ENCODE measurements around the gene ANKH.

Gene ANKH

DNA sequence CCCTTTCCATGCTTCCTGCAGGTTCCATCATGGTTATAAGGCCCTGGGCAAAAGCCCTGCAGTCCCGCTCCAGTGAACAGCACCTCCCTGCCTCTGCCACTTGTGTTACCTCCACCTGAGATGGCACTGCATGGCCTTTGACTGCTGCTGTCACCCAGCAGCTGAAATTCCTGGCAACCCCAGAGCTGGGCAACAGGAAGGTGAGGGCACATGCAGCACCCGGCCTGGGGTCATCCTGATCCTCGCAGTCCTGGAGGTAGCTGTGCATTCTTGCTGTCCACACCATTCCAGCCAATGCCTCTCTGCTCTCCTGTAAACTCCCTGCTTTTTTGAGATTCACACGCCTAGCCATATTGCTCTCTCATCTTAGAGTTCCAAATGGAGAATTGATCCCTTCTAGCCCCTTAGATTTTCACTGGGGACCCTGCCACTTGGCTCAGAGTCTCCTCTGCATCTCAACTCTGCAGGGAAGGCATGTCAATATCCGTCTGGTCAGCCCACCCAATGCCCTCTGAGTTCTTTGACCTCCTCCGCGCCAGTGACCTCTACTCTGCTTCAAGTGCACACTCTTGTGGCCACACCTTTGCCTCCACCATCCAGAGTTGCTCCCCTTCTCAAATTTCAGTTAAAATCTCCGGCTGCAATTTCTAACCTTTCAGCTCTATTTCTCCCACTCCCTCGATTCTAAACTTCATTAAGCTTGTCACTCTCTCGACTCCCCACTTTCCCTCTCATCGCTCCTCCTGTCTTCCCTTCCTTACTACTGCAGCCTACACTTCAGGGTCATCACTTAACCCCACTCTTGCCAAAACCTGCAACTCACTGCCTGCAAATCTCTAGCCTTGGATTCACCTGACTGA lies 93.4 kb downstream of the ANKH start:
- TF ChIP-seq OSR1 (CRISPR knock-in tag; IDR thresholded peaks at IDR 0.05) (no peak), GLIS3 (CRISPR knock-in tag; IDR thresholded peaks at IDR 0.05) (no peak), RARB (CRISPR knock-in tag; IDR thresholded peaks at IDR 0.05) (no peak), ESRRG (CRISPR knock-in tag; IDR thresholded peaks at IDR 0.05) (no peak), ARNTL (CRISPR knock-in tag; IDR thresholded peaks at IDR 0.05; ENCODE audit: borderline replicate concordance, low read depth) (no peak), BACH2 (CRISPR knock-in tag; IDR thresholded peaks at IDR 0.05; ENCODE audit: borderline replicate concordance) (no peak), ZNF8 (CRISPR knock-in tag; IDR thresholded peaks at IDR 0.05) (no peak), ZFP3 (CRISPR knock-in tag; IDR thresholded peaks at IDR 0.05) (no peak), PPARA (CRISPR knock-in tag; IDR thresholded peaks at IDR 0.05; ENCODE audit: borderline replicate concordance) (no peak), ISL1 (CRISPR knock-in tag; IDR thresholded peaks at IDR 0.05) (no peak), ZC3H10 (CRISPR knock-in tag; IDR thresholded peaks at IDR 0.05) (no peak), ZFP30 (CRISPR knock-in tag; IDR thresholded peaks at IDR 0.05) (no peak), TCF4 (CRISPR knock-in tag; IDR thresholded peaks at IDR 0.05; ENCODE audit: borderline replicate concordance) (no peak)
- TF ChIP-seq, protein P1, sequence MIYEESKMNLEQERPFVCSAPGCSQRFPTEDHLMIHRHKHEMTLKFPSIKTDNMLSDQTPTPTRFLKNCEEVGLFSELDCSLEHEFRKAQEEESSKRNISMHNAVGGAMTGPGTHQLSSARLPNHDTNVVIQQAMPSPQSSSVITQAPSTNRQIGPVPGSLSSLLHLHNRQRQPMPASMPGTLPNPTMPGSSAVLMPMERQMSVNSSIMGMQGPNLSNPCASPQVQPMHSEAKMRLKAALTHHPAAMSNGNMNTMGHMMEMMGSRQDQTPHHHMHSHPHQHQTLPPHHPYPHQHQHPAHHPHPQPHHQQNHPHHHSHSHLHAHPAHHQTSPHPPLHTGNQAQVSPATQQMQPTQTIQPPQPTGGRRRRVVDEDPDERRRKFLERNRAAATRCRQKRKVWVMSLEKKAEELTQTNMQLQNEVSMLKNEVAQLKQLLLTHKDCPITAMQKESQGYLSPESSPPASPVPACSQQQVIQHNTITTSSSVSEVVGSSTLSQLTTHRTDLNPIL (CRISPR knock-in tag; IDR thresholded peaks at IDR 0.05; ENCODE audit: low read depth) = no peak
- TF ChIP-seq, protein P2, sequence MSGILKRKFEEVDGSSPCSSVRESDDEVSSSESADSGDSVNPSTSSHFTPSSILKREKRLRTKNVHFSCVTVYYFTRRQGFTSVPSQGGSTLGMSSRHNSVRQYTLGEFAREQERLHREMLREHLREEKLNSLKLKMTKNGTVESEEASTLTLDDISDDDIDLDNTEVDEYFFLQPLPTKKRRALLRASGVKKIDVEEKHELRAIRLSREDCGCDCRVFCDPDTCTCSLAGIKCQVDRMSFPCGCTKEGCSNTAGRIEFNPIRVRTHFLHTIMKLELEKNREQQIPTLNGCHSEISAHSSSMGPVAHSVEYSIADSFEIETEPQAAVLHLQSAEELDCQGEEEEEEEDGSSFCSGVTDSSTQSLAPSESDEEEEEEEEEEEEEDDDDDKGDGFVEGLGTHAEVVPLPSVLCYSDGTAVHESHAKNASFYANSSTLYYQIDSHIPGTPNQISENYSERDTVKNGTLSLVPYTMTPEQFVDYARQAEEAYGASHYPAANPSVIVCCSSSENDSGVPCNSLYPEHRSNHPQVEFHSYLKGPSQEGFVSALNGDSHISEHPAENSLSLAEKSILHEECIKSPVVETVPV (CRISPR knock-in tag; IDR thresholded peaks at IDR 0.05) = no peak
- TF ChIP-seq, protein P3, sequence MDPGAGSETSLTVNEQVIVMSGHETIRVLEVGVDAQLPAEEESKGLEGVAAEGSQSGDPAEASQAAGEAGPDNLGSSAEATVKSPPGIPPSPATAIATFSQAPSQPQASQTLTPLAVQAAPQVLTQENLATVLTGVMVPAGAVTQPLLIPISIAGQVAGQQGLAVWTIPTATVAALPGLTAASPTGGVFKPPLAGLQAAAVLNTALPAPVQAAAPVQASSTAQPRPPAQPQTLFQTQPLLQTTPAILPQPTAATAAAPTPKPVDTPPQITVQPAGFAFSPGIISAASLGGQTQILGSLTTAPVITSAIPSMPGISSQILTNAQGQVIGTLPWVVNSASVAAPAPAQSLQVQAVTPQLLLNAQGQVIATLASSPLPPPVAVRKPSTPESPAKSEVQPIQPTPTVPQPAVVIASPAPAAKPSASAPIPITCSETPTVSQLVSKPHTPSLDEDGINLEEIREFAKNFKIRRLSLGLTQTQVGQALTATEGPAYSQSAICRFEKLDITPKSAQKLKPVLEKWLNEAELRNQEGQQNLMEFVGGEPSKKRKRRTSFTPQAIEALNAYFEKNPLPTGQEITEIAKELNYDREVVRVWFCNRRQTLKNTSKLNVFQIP (CRISPR knock-in tag; IDR thresholded peaks at IDR 0.05; ENCODE audit: borderline replicate concordance, low read depth) = no peak
- TF ChIP-seq, protein P4, sequence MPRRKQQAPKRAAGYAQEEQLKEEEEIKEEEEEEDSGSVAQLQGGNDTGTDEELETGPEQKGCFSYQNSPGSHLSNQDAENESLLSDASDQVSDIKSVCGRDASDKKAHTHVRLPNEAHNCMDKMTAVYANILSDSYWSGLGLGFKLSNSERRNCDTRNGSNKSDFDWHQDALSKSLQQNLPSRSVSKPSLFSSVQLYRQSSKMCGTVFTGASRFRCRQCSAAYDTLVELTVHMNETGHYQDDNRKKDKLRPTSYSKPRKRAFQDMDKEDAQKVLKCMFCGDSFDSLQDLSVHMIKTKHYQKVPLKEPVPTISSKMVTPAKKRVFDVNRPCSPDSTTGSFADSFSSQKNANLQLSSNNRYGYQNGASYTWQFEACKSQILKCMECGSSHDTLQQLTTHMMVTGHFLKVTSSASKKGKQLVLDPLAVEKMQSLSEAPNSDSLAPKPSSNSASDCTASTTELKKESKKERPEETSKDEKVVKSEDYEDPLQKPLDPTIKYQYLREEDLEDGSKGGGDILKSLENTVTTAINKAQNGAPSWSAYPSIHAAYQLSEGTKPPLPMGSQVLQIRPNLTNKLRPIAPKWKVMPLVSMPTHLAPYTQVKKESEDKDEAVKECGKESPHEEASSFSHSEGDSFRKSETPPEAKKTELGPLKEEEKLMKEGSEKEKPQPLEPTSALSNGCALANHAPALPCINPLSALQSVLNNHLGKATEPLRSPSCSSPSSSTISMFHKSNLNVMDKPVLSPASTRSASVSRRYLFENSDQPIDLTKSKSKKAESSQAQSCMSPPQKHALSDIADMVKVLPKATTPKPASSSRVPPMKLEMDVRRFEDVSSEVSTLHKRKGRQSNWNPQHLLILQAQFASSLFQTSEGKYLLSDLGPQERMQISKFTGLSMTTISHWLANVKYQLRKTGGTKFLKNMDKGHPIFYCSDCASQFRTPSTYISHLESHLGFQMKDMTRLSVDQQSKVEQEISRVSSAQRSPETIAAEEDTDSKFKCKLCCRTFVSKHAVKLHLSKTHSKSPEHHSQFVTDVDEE (CRISPR knock-in tag; IDR thresholded peaks at IDR 0.05) = no peak
- ATAC-seq = no peak

DNA sequence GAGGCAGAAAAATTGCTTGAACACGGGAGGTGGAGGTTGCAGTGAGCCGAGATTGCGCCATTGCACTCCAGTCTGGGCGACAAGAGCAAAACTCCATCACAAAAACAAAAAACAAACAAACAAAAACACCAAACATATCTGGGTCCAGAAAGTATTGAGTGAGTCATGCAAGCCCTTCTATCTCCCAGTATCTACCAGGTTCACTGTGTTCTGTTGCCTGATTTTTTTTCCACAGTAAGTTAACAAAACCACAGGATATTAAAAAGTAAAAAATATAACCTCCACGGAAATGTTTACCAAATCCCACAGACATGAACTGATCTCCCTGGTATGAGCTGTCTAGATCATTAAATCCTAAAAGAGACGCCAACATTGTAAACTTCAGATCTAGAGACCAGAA lies 94.4 kb downstream of the ANKH start:
- ATAC-seq = no peak
- TF ChIP-seq TCF4 (CRISPR knock-in tag; IDR thresholded peaks at IDR 0.05; ENCODE audit: borderline replicate concordance) (no peak), CSDC2 (CRISPR knock-in tag; IDR thresholded peaks at IDR 0.05) (no peak), ZFP3 (CRISPR knock-in tag; IDR thresholded peaks at IDR 0.05) (no peak), ZNF8 (CRISPR knock-in tag; IDR thresholded peaks at IDR 0.05) (no peak), ISL1 (CRISPR knock-in tag; IDR thresholded peaks at IDR 0.05) (no peak), ZNF70 (CRISPR knock-in tag; IDR thresholded peaks at IDR 0.05) (no peak), TOX (CRISPR knock-in tag; IDR thresholded peaks at IDR 0.05; ENCODE audit: borderline replicate concordance) (no peak)
- TF ChIP-seq, protein P4 (CRISPR knock-in tag; IDR thresholded peaks at IDR 0.05) = no peak
- TF ChIP-seq, protein P2 (CRISPR knock-in tag; IDR thresholded peaks at IDR 0.05) = no peak
- TF ChIP-seq, protein P5, sequence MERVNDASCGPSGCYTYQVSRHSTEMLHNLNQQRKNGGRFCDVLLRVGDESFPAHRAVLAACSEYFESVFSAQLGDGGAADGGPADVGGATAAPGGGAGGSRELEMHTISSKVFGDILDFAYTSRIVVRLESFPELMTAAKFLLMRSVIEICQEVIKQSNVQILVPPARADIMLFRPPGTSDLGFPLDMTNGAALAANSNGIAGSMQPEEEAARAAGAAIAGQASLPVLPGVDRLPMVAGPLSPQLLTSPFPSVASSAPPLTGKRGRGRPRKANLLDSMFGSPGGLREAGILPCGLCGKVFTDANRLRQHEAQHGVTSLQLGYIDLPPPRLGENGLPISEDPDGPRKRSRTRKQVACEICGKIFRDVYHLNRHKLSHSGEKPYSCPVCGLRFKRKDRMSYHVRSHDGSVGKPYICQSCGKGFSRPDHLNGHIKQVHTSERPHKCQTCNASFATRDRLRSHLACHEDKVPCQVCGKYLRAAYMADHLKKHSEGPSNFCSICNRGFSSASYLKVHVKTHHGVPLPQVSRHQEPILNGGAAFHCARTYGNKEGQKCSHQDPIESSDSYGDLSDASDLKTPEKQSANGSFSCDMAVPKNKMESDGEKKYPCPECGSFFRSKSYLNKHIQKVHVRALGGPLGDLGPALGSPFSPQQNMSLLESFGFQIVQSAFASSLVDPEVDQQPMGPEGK (CRISPR knock-in tag; IDR thresholded peaks at IDR 0.05; ENCODE audit: borderline replicate concordance) = no peak
- TF ChIP-seq, protein P1 (CRISPR knock-in tag; IDR thresholded peaks at IDR 0.05; ENCODE audit: low read depth) = no peak
- TF ChIP-seq, protein P3 (CRISPR knock-in tag; IDR thresholded peaks at IDR 0.05; ENCODE audit: borderline replicate concordance, low read depth) = no peak

Measured in SK-N-SH treated with all-trans-retinoic acid at 6 μM for 48 hours (cell line).